PC-9 (cell line): ENCODE measurements around the gene RBM10.

Source experiments
- EZH2 ChIP-seq: fragments of 200-600 bp; sonication (generic); IDR thresholded peaks from 2 replicates; pipeline ENCODE4 v1.8.0; 2017; ENCODE audit warnings: antibody characterized with exemption, low read depth
- TF ChIP-seq, protein P1 (sequence below): fragments of 200-600 bp; sonication (generic); conservative IDR thresholded peaks from 2 replicates; pipeline ENCODE4 v1.6.1; 2017; ENCODE audit warnings: mixed run types, antibody characterized with exemption, mild to moderate bottlenecking, moderate library complexity

DNA sequence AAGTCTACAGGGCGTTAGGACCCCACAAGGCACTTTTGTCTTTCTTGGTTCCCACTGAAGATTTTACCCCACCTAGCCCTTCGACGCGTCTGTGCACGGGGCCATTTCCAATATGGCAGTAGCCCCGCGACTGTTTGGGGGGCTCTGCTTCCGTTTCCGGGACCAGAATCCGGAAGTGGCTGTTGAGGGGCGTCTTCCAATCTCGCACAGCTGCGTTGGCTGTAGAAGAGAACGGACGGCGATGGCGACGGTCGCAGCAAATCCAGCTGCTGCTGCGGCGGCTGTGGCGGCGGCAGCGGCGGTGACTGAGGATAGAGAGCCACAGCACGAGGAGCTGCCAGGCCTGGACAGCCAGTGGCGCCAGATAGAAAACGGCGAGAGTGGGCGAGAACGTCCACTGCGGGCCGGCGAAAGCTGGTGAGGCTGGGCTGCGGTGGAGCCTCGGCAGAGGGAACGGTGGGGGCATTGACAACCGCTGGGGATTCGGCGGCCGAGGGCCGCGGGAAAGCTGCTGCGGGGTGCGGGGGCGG is 87.8 kb downstream of the RBM10 start, which contains the start of gene USP11:
- TF ChIP-seq, protein P1, sequence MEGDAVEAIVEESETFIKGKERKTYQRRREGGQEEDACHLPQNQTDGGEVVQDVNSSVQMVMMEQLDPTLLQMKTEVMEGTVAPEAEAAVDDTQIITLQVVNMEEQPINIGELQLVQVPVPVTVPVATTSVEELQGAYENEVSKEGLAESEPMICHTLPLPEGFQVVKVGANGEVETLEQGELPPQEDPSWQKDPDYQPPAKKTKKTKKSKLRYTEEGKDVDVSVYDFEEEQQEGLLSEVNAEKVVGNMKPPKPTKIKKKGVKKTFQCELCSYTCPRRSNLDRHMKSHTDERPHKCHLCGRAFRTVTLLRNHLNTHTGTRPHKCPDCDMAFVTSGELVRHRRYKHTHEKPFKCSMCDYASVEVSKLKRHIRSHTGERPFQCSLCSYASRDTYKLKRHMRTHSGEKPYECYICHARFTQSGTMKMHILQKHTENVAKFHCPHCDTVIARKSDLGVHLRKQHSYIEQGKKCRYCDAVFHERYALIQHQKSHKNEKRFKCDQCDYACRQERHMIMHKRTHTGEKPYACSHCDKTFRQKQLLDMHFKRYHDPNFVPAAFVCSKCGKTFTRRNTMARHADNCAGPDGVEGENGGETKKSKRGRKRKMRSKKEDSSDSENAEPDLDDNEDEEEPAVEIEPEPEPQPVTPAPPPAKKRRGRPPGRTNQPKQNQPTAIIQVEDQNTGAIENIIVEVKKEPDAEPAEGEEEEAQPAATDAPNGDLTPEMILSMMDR = no peak
- TF ChIP-seq EZH2 = no peak
